D341Med (cell line): Measurements from ENCODE around the gene PHYHD1.

Experiments used
- DNase-seq: peaks from one replicate; pipeline ENCODE4 v3.0.0; 2012; ENCODE audit warnings: low spot score

Gene PHYHD1

DNA sequence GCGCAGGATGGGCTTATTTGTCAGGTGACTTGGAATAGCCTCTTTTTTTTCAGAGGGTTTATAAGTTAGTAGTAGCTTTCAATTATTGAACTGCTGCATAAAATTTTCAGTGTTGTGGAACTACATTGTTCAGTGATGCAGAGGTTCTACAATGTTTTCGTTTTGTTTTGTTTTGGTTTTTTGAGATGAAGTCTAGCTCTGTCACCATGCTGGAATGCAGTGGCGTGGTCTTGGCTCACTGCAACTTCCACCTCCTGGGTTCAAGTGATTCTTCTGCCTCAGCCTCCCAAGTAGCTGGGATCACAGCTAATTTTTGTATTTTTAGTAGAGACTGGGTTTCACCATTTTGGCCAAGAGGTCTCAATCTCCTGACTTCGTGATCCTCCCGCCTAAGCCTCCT is 48.7 kb downstream of the PHYHD1 start:
- DNase-seq = no peak

DNA sequence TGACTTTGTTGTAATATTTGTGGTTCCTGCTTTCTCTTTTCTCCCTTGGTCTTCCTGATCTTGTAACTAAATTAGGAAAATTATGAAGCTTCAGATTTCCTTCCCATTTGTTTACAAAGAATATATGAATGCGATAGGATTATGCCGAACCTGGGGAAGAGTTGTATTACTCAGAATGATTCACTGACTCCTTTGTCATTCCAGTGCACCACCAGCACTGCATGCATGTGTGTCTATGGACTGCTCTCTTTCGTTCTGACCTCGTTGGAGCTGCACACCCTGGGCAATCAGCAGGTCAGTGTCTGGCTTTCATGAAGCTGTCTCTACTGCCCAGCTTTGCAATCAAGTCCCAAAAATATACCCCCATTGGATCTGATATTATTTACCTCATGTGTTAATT is 52.2 kb downstream of the PHYHD1 start:
- DNase-seq = no peak

- DNase-seq = no peak
These were observed 58.3 kb downstream of the PHYHD1 start for GRCh38 chr9:128979111-128979510.

DNA sequence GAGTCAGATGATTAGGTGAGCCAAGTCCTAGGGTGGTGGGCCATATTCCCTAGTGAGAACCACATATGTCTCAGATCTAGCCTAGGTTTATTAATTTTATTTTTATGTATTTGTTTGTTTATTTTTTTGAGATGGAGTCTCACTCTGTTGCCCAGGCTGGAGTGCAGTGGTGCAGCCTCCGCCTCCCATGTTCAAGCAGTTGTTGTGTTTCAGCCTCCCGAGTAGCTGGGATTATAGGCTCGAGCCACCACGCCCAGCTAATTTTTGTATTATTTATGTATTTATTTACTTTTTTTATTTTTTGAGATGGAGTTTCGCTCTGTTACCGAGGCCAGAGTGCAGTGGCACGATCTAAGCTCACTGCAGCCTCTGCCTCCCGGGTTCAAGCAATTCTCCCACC is 62.8 kb downstream of the PHYHD1 start:
- DNase-seq = no peak

DNA sequence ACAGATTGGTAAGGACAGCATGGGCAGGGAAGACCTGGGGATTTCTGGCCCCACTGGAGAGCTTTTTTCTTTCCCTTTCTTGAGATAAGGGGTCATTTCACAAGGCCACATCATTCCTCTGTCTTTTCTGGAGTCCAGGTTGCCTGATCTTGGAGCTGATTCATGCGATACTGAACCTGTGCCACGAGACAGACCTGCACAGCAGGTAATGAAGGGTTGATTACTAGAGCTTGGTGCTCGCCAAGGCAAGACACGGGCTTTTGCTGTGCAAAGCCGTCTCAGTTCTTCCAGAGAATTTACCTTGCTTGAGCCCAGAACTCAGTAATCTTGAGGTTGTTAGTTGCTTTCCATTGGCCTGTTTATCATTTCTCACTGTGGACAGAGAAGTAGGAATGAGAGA is 65.9 kb downstream of the PHYHD1 start:
- DNase-seq = no peak

- DNase-seq = no peak
These were observed 67.0 kb downstream of the PHYHD1 start for GRCh38 chr9:128987805-128988204.
